NCI-H1417 (cell line): ENCODE results near the gene CTNNA2.

Experiments
- DNase-seq, 3 experiments: peaks; one replicate each; lab custom pipeline; 2025; lab: John Stamatoyannopoulos, UW

CTNNA2 gene

DNA sequence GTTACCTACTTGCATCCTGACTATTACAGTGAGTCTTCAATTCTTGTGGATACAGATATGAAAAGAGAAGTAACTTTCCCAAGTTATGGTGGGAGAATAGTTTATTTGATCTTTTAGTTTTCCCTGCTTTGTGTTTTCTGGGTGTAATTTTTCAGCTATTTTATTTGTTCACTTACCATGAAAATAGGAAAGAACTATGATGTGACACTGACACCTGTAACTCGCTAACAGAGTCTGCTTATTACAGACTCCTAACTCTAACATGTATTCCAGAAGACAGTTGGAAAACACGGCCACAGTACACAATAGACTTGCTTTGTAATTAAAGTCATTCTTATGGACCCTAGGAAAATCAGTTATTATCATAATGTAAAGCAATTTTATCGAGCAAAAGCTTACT lies 468.5 kb downstream of the CTNNA2 start:
- DNase-seq: no peak

DNA sequence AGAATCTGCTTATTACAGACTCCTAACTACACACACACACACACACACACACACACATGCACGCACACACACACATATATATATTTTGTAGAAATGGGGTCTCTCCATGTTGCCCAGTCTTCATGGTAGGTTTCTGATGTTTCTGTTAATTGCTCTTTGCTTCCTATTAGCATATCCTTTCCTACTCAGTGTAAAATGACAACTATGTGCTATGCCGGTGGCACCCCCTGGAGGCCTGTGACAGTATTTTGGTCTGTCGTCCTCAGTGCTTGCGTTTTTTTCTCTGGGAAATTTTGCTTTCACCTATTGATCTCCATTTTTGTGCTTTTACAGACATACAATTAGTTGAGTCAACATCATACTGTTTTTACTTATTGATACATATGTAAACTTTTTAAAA lies 469.6 kb downstream of the CTNNA2 start:
- DNase-seq: no peak

DNA sequence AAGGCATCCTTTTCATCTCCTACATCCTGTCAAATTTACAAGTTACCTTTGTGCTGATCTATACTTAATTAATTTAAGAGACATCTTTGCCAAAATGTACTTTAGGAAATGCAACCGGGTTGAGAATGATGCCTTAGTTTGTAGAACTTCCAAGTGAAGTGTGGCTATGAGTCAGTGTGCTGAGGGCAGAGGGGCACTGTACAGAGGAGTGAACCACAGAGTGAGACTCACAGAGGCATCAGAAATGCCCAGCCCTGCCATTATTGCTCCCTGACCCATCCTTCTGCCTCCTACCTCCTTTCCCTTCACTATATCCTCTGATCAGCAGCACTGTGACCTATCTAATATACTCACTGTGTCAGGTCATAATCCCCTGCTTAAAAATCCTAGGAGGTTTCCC lies 471.6 kb downstream of the CTNNA2 start:
- DNase-seq: no peak

DNA sequence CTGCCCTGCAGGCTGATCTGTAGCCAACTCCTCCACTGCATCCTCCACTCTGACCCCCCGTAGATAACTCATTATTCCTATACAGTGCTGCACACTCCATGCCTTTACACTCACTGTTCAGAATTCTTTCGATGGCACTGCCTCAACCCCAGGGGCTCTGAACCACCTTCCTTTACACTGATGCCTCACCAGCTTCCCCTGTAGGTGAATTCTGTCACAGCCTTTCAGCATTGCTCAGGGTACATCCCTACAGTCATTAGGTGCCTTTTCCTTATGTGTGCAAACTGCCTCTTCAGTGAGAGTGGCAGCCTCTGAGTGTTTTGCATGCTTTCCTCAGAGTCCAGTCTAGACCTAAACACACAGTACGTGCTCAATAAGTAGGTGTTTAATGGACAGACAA lies 472.3 kb downstream of the CTNNA2 start:
- DNase-seq: no peak

DNA sequence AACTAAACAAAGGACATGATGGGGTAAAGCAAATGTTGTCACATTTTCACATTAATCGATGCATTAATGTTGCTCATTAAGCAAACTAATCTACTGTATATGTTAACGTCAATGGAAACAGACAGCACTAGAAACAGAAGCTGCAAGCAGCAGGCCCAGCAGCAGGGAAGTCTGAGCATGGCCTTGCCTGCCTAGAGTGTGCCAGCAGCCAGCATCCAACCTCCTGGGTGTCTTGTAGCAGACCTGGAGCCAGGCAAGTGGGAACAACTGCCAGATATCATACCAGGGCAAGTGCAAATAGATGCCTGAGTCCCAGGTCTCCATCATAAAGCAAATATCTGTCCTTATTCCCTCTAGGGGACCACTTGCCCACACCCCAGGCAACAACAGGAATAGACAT lies 472.7 kb downstream of the CTNNA2 start:
- no peak for DNase-seq

DNA sequence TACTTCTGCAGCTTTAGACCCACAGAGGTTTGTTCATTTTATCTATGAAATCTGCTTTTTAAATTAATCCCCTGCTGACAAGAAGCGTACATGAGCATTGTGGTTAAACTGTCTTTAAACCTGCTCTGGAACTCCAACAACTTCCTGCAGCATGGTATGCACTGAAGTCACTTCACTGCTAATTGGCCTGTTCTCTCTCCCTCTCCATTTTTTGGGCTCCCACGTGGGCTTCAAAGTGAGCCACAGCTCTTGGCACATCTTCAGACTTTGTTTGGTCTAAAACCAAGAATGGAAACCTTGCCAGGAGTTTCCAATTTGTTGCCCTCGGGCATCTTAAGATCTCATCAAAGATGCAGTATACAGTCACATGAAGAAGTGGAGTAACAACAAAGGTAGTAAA lies 480.3 kb downstream of the CTNNA2 start:
- no peak for DNase-seq

DNA sequence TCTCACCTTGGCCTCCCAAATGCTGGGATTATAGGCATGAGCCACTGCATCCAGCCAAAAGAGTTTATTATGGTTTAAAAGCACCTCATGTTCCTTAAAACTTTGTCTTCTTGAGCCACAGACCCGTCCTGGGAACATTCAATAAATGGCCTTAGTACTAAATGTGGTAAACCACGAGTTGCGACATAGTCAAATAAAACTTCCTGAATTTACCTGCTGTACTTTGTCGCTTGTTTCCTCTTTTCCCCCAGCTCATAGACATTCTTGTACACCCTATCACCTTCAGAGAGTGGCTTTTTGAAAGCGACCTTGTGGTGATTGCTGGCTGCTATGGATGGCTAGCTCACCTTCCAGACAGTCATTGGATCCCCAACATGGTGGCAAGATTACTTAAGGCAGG lies 481.3 kb downstream of the CTNNA2 start:
- DNase-seq: no peak

DNA sequence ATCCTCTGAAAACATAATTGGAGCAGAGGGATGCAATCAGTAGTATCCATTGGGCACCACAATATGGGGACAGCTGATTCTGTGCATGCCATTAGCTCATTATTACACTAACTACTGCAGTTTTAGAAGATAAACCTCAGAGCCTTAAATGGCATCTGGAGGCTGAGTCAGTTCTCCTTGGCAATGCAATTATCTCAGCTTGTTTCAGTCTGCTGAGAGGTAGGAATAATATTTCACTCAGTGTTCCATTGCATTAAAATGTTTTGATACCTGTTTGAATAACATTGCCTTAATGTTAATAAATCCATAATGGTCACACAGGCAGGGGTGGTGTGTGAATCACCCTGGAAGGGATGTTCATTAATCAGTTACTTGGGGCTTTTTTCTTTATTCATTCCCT lies 482.1 kb downstream of the CTNNA2 start:
- no peak for DNase-seq

DNA sequence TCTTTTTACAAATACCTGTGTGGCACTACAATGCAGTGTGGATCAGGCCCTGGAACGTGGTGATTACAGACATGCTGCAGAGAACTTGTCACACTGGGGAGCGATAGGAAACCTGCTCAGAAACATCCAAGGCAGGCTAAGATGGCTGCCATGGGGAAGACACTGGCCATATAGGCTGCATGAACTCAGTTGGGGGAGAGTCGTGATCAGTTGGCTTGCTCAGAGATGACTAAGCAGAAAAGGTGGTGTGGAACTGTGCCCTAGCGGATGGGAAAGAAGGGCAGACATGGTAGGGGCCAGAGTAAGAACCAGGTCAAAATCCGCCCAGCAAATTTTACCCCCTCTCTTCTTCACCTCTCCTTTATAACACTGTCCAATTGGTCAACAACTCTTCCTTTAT lies 483.9 kb downstream of the CTNNA2 start:
- DNase-seq: no peak

DNA sequence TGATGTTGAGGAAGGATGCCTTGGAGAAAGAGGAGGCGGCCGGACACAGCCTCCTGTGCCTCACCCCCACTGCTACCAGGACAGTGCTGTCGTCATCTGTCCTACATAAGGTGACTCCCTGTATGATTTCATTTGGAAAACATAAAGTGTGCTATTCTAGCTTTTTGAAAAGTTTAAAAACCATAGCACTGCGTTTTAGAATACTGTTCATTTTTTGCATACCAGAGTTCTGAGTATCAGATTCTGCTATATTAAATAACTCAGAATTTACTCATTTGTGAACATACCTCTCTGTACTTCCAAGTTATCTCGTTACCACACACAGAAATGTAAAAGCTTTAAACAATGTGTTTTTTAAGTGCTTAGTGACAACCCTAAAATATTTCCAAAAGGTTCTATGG lies 488.9 kb downstream of the CTNNA2 start:
- DNase-seq: no peak

DNA sequence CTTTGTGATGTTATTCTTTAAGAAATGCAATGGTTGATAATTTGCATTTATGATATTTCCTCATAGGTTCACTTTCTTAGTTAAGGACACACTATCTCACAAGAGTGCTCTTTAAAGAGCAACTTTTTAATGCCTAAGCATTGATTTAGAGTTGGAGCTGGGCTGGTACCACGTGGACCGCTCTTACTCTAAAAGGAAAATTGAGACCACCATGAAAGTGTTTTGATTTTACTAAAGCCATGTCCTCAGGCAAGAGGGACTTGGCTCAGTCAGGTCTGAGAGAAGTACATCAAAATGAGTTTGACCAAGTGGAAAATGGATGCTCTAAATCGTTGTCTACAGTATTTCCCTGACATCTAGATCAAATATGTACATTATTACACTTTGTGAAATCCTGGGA lies 489.3 kb downstream of the CTNNA2 start:
- no peak for DNase-seq

DNA sequence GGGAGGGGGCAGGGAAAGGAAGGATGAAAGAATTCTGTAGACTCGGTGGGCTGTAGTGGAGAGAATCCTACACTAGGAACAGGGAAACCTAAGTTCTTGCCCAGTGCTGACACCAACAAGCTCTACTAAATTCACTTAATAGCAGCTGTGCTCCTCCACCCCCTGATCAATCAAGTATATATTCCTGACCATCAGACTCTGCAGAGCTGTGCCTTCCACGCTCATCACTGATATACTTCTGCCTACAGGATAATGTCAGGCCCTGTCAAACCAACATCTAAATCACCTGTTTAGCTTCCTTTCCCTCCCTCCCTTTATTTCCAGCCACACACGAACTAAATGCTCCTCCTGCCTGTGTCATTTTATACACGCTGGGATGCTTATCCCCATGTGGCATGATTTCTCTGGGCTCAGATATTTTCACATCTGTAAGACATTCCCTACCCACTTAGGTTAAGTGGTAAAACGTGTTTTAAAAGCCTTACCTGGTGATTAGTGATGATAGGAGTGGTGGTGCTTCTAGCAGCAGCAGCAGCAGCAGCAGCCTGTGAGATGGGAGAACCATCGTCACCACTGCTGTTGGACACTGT lies 489.8 kb downstream of the CTNNA2 start:
- peak in 1 of 3 experiments; percentile 11 for DNase-seq

DNA sequence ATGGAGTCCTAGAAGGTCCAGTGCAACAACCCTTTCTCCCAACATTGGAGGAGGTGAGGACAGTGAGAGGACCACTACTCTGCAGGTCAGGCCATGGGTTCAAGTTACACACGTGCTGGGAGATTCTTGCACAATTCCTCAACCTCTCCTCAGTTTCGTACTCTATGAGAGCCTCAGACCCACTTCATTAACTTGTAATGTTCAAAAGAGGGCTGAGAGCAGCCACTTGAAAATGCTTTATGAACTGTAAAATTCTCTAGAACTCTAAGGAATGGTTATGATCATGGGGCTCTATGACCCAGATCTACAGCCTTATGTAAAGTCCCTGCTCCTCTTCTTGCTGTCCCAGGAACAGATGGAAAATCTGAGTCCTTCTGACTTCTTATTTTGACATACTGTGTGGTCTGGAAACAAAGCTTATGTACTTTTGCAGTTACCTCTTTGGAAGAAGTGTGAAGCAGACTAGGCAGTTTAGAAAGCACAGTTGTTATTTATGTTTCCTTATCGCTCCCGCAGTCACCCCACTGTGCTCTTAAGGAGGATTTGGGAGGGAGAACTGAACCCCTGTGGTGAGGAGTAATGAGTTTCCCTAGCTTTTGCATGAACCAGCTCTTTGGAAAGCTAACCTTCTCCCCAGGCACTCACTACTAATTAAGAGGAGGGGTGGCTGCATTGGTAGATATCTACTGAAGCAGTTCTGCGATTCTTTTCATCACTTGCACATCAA lies 495.1 kb downstream of the CTNNA2 start:
- DNase-seq: peak in 1 of 3 experiments; percentile 25

DNA sequence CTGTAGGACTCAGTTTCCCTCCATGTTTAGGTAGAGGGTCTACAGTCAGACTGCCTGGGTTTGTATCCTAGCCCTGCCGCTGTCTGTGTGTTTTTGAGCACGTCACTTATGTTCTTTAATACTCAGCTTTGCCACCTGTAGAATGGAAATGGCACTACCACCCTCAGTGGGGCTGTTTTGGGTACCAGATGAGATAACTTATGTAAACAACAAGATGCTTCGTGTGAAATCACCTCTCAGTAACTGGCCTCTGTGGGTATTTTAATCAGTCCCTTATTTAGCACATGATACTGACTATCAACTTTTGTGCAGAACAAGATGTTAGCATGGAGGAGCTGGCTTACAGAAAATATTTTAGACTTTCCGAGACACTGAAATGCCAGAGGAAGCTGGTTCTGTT lies 495.7 kb downstream of the CTNNA2 start:
- no peak for DNase-seq

DNA sequence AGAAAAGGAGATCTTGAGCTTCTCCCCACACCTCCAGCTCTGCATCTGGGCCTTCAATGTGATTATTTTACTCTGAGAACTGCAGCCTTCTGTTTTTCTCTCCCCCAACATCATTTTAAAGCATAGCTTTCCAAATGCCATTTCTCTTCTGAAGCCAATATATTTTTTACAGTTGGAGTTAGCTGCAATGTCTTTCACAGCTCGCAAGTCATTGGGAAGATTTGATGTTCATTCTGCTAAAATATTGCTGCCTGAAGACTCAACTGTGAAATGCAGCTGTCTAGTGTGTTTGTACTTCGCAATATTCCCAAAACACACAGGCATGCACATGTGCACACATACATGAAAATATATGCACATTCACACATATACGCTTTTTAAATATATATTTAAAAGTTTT lies 496.4 kb downstream of the CTNNA2 start:
- DNase-seq: no peak

DNA sequence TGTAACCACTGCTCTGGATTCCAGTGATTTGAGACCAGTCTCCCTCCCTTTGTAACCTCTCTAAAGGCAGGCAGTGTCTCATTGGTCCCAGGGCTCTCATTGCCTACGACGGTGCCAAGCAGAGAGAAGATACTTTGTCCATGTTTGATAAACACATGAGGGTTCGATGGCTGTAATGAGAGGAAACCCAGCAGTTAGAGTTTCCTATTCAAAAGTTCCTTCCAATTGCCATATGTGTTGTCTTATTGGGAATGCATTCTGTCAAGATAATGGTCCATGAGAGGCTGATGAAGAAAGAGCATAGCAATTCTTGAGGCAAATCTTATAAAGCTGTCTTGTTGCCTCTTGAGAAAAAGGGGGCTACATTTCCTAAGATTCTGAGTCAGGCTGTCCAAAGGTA lies 499.2 kb downstream of the CTNNA2 start:
- DNase-seq: no peak

DNA sequence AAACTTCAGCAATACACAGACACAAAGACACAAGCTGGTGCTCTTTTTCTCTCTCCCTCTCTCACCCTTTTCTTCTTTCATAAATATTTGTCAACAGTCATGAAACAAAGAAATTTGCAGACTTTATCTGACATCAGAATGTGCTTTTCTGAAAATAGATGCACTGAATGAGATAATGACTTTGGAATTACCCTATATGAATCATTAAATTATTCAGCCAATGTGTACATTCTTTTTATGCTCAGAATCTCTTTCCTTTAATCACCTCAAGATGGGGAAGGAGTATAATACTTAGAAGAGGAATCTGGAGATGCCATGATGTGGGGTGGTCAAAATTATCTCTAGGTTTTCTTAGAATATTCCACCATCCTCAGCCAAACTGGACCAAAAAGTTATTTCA lies 501.8 kb downstream of the CTNNA2 start:
- DNase-seq: no peak

DNA sequence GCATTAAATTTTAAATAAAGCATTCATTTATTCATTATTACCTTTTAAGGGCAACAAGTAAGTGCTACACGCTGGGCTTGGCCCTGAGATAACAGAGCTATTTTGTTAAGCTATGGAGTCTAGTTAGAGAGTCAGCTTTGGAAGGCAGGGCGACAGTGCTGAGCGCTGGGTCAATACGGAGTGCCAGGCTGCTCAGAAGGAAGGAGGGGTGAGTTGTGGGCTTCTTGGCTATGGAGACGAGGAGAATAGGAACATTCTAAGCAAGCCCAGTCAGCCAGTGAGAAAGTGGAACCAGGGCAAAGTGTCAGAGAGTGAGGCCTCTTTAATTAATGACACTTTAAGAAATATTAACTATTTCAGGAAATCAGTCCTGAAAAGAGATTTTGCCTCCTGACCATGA lies 503.3 kb downstream of the CTNNA2 start:
- no peak for DNase-seq

DNA sequence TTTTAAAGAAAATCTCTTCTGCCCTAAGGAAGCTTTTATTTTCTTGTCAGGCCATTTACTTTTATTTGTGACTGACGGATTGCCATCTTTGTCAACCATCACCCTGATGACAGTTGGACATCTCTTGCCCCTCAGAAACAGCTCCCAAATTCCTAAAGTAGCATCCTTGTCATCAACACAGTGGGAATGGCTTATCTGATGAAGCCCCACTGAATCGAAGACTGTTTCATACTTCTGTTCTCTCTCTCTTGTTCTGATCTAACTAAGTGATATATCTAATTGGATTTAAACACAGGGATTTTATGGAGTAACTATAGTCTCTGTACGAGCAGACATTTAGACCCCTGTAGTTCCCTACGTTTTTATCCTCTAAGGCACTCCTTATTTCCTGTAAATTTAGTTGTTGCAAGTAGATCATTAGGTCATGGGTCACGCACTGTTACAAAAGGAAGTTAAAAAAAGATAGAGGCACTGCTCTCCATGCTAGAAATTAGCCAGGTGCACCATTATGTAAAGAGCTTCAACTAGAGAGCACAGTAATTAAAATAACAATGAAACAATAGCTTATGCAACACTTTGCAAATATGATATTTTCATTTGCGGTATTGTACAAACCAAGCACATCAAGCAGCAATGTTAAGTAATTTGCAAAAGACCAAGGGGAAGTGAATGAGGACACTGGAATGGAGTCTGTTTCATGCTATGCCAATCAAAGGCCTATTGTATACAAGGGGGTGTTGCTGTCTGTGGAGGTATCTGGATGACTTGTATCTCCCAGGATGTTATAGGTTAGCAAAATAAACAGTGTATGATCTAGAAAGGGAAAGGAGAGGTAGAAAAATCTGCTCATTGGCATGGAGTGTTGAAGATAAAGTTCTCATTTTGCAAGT lies 507.0 kb downstream of the CTNNA2 start:
- peak in 2 of 3 experiments; percentile 29 to 65 for DNase-seq

DNA sequence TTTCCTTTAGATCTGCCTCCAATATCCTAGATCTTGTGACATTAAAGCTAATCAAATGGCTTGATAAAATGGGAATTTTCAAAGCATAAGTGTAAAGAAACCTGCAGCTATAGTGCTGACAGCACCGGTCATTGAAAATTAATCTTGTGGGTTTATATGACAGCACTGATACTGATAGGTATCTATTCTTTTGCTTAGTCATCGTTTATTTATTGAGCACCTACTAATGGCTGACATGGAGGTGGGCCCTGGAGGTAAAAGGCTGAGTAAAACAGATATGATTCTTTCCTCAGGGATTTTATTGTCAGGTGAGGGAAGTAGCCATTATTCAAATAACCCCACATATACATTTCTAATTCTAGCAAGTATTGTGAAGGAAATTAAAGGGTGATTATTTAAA lies 509.2 kb downstream of the CTNNA2 start:
- no peak for DNase-seq

DNA sequence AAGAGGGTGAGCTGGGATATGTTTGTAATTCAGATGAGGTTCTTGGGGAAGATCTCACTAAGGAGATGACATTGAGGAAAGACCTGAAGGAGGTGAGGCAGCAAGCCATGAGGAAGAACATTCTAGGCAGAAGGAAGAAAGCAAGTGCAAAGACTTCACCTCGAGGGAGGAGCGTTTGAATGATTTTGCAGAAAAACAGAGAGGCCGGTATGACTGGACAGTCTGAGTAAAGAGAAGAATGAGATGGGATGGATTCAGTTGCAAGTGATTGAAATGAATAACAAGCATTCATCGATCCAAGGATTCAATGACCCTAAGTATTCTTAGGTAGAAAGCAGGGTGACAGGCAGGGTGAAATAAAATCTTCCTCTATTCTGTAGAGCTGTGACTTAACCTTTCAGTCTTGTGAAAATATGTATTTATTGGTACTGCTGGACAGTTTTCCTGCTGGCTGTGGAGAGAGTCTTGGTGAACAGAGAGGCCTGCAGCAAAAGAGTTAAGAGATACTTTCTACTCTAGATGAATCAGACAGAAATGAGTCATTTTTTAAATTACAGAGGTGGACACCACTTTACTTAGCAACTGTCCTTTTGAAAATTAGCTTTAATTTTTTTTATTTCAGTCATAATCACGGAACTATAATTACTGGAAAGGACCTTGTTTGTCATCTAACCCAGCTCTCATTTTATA lies 513.3 kb downstream of the CTNNA2 start:
- DNase-seq: no peak

DNA sequence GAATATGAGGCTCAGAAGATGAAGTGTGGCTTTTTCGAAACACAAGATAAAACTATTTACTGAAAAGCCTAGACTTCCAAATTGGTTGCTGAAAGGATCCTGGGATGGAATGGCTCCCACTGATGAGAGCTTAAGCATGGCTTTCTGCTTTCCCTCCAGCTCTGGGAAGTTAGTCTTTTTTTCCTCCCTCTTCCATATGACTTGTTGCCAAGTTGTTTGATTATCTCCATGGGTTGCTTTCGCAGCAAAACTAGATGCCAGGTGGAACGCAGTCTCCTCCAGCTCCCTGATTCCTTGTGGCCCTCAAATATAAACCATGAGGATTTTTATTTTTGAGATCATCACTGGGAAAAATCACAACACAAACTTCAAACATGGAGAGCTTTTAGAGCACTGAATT lies 515.2 kb downstream of the CTNNA2 start:
- DNase-seq: no peak

DNA sequence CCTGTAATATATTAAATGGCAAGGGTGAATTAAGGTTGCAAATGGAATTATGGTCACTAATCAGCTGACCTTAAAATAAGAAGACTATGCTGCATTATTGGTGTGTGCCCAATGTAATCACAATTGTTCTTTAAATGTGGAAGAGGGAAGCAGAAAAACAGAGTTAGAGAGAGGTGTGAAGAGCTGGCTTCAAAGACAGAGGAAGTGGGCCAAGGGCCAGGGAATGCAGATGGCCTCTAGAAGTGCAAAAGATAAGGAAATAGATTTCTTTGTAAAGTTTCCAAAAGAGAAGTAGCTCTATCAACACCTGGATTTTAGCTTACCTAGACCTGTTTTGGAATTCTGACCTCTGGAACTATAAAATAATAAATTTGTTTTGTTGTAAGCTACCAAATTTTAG lies 515.7 kb downstream of the CTNNA2 start:
- DNase-seq: no peak
